Panc1 (cell line): Measurements from ENCODE around the gene CLEC4M. TPM values are rescaled to one million over a fixed set of nuclear protein-coding genes. Genes with fewer than 3 reads are reported as not detected.

Experiments
- ATAC-seq: fragments of 200-7000 bp; cut with Tn5 transposase; 2 replicates; pipeline ENCODE4 v1.9.1; 2020; ENCODE audit warnings: mild to moderate bottlenecking, moderate library complexity
- BruUV-seq: library from RNA; stranded (reverse); fragments of 400-500 nt; replicated peaks from 2 replicates; lab custom pipeline; 2021; lab: Mats Ljungman, UMichigan
- CTCF ChIA-PET: fragments of 300-600 bp; sonication (Branson Sonifier 250); formaldehyde crosslinking; loops from one replicate; lab custom pipeline; 2022; ENCODE audit warnings: antibody characterized with exemption; lab: Charles Lee
- POLR2A ChIA-PET: fragments of 300-600 bp; sonication (Branson Sonifier 250); formaldehyde crosslinking; loops from one replicate; lab custom pipeline; 2022; ENCODE audit warnings: antibody characterized with exemption; lab: Charles Lee
- DNase-seq: peaks from one replicate; pipeline ENCODE4 v3.0.0-alpha.2; 2010; ENCODE audit warnings: low read depth, low spot score
- H3K27ac ChIP-seq: 2 replicates; pipeline ENCODE4 v1.5.1; 2011; ENCODE audit warnings: mild to moderate bottlenecking, low read length, inconsistent platforms
- H3K27me3 ChIP-seq: fragments of 200-500 bp; sonication (Bioruptor generic); 2 replicates; pipeline ENCODE4 v1.6.0; 2014; ENCODE audit warnings: low read length, inconsistent platforms; ENCODE audit not compliant: control insufficient read depth, insufficient read depth
- H3K36me3 ChIP-seq: fragments of 200-500 bp; sonication (Bioruptor generic); 2 replicates; pipeline ENCODE4 v1.5.1; 2014; ENCODE audit warnings: inconsistent platforms, mild to moderate bottlenecking, low read length, moderate library complexity; ENCODE audit not compliant: control insufficient read depth, insufficient read depth
- H3K4me1 ChIP-seq: 2 replicates; pipeline ENCODE4 v1.5.1; 2011; ENCODE audit warnings: inconsistent platforms, mild to moderate bottlenecking, low read length, moderate library complexity; ENCODE audit not compliant: control insufficient read depth, insufficient read depth
- H3K4me3 ChIP-seq, 2 experiments: 2 replicates each; pipeline ENCODE4 v1.5.1; 2011 to 2012; ENCODE audit warnings: low read depth in 2 of 2, low read length in 2 of 2, mild to moderate bottlenecking in 2 of 2, inconsistent platforms in 1 of 2, moderate library complexity in 1 of 2
- H3K9me3 ChIP-seq: fragments of 200-500 bp; sonication (Bioruptor generic); 2 replicates; pipeline ENCODE4 v1.5.1; 2014; ENCODE audit warnings: low read depth, mild to moderate bottlenecking, inconsistent platforms, low read length, moderate library complexity; ENCODE audit not compliant: control insufficient read depth, insufficient read depth
- CTCF ChIP-seq: fragments of 450-650 bp; IDR thresholded peaks from 2 replicates; pipeline ENCODE4 v1.5.1; 2017; ENCODE audit warnings: mild to moderate bottlenecking
- POLR2AphosphoS5 ChIP-seq: IDR thresholded peaks from 2 replicates; pipeline ENCODE4 v1.6.1; 2012; ENCODE audit warnings: mild to moderate bottlenecking, low read depth, low read length, moderate library complexity
- SIN3A ChIP-seq: IDR thresholded peaks from 2 replicates; pipeline ENCODE4 v1.6.1; 2012; ENCODE audit warnings: low read depth, mild to moderate bottlenecking, low read length, moderate library complexity, borderline replicate concordance; ENCODE audit not compliant: insufficient read depth
- TCF7L2 ChIP-seq: IDR thresholded peaks from 2 replicates; pipeline ENCODE4 v1.6.1; 2011; ENCODE audit warnings: mild to moderate bottlenecking, low read depth, low read length, inconsistent platforms
- in situ Hi-C: cut with HindIII; loops from 2 replicates; pipeline ENCODE4 v1.10.0; 2016; ENCODE audit warnings: low sequenced_read_pairs, low pct_unique_long_range_greater_than_20kb
- intact Hi-C: fragments of 100-400 bp; cut with micrococcal nuclease; formaldehyde crosslinking; loops from one replicate; pipeline ENCODE4 v1.10.0; 2022; ENCODE audit not compliant: unreplicated experiment
- total RNA-seq: library from RNA; stranded (reverse); gene quantifications from one replicate; pipeline ENCODE4 v1.2.1, GENCODE V29; 2021; ENCODE audit not compliant: unreplicated experiment
- TF ChIP-seq, protein P1 (sequence below), 2 experiments: IDR thresholded peaks; 2 replicates each; pipeline ENCODE4 v1.6.1; 2011 to 2012; ENCODE audit warnings: low read depth in 2 of 2, control low read depth in 1 of 2, low read length in 1 of 2, mild to moderate bottlenecking in 1 of 2, moderate library complexity in 1 of 2; ENCODE audit not compliant: insufficient read depth in 1 of 2

The CLEC4M gene
- total RNA-seq, 1 experiment from 2014 or later: not detected

- ChIA-PET POLR2A (no interaction called here), CTCF (no interaction called here)
- intact Hi-C loops (no loop called here), in situ Hi-C loops (no loop called here)
- no peak for TF ChIP-seq SIN3A
- TF ChIP-seq CTCF: no peak
- TF ChIP-seq POLR2AphosphoS5: no peak
- TF ChIP-seq, protein P1, sequence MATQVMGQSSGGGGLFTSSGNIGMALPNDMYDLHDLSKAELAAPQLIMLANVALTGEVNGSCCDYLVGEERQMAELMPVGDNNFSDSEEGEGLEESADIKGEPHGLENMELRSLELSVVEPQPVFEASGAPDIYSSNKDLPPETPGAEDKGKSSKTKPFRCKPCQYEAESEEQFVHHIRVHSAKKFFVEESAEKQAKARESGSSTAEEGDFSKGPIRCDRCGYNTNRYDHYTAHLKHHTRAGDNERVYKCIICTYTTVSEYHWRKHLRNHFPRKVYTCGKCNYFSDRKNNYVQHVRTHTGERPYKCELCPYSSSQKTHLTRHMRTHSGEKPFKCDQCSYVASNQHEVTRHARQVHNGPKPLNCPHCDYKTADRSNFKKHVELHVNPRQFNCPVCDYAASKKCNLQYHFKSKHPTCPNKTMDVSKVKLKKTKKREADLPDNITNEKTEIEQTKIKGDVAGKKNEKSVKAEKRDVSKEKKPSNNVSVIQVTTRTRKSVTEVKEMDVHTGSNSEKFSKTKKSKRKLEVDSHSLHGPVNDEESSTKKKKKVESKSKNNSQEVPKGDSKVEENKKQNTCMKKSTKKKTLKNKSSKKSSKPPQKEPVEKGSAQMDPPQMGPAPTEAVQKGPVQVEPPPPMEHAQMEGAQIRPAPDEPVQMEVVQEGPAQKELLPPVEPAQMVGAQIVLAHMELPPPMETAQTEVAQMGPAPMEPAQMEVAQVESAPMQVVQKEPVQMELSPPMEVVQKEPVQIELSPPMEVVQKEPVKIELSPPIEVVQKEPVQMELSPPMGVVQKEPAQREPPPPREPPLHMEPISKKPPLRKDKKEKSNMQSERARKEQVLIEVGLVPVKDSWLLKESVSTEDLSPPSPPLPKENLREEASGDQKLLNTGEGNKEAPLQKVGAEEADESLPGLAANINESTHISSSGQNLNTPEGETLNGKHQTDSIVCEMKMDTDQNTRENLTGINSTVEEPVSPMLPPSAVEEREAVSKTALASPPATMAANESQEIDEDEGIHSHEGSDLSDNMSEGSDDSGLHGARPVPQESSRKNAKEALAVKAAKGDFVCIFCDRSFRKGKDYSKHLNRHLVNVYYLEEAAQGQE (IDR thresholded peaks at IDR 0.05; ENCODE audit: insufficient read depth in 1 of 2, low read depth in 2 of 2, low read length in 1 of 2): no peak
- no peak for TF ChIP-seq TCF7L2
- H3K27me3 ChIP-seq: no peaks in the 10 kb centered on the region; the same call in 1 of the 2 replicates
- H3K36me3 ChIP-seq: no peaks in the 10 kb centered on the region
- H3K9me3 ChIP-seq: no peaks in the 10 kb centered on the region
- DNase-seq (no peak), ATAC-seq (no peak)
- no peak overlapping the region for H3K4me3 ChIP-seq
- BruUV-seq: no TSS peak
- H3K27ac ChIP-seq: no peak overlapping the region
- no peaks in the 10 kb centered on the region for H3K4me1 ChIP-seq
Observed at GRCh38 chr19:7729831-7730285, 33.2 kb upstream of the CLEC4M start.

DNA sequence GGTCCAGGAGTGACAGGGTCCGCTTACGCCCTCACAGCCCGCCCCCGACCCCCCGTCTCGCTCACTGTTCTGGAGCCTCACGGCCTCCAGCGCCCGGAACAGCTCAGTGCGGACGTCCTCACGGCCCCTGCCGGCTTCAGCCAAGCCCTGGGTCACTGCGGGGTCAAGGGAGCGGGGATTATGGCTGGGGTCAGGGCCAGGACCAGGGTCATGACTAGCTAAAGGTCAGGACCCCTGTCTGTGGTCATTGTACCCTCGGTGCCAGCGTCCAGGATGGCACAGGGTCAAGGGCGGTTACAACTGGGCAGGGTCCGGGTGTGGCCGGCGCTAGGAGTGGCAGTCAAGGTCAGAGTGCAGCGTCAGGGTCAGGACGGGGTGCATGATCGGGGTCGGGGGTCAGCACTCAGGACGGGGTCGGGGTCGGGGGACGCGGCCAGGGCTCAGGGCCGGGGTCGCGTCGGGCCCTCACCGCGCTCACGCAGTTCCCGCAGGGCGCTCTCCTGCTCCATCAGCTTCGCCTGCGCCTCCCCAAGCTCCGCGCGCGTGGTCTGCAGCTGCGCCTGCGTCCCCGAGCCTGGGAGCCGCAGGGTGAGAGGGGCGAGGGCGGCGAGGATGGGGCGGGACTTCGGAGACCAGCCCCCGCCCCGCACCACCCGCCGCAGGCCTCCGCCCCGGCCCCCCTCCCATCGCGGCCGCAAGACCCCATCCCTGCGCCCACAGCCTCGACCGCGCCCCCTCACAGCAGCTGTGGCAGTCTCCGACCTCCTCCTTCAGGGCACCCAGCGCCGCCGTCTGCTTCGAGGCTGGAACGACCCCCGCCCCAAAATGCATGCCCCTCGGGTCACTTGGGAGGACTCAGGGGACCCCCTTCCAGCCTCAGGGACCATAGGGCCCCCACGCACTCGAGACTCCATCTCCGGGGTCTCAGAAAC lies 32.5 kb upstream of the CLEC4M start:
- no peaks in the 10 kb centered on the region; the same call in 1 of the 2 replicates for H3K27me3 ChIP-seq
- ChIA-PET POLR2A (no interaction called here), CTCF (no interaction called here)
- H3K36me3 ChIP-seq: no peaks in the 10 kb centered on the region
- in situ Hi-C loops: no loop called here
- intact Hi-C loops: no loop called here
- no peaks in the 10 kb centered on the region for H3K9me3 ChIP-seq
- no peak overlapping the region for H3K27ac ChIP-seq
- TF ChIP-seq, protein P1 (IDR thresholded peaks at IDR 0.05; ENCODE audit: insufficient read depth in 1 of 2, low read depth in 2 of 2, low read length in 1 of 2): no peak
- TF ChIP-seq CTCF: no peak
- no TSS peak for BruUV-seq
- no peak overlapping the region for H3K4me3 ChIP-seq
- ATAC-seq: no peak
- DNase-seq: no peak
- H3K4me1 ChIP-seq: no peaks in the 10 kb centered on the region
